NCI-H2227 (cell line): Measurements from ENCODE around the gene C1QTNF9B.
A peak's percentile ranks its signal among the peaks of the same experiment; 100 is the strongest.
"Not testable (repeated sequence)": the region's sequence is repeated elsewhere in the genome, so short reads cannot be mapped to it uniquely, and the experiment has no call there.

Experiments used
- DNase-seq: peaks from one replicate; lab custom pipeline; 2025; ENCODE audit not compliant: unreplicated experiment; lab: John Stamatoyannopoulos, UW

Gene C1QTNF9B

GRCh38 chr13:23897452-23897919, at the start of gene C1QTNF9B:
Gene C1QTNF9B, minus strand, starts transcription at chr13:23897502.
- DNase-seq: not testable (repeated sequence)

- DNase-seq: no peak
Measured at GRCh38 chr13:23946900-23947299, 49.6 kb upstream of the C1QTNF9B start.

GRCh38 chr13:23946067-23946466, 48.8 kb upstream of the C1QTNF9B start:
- DNase-seq: no peak

GRCh38 chr13:23945612-23946011, 48.3 kb upstream of the C1QTNF9B start:
- DNase-seq: no peak

DNA sequence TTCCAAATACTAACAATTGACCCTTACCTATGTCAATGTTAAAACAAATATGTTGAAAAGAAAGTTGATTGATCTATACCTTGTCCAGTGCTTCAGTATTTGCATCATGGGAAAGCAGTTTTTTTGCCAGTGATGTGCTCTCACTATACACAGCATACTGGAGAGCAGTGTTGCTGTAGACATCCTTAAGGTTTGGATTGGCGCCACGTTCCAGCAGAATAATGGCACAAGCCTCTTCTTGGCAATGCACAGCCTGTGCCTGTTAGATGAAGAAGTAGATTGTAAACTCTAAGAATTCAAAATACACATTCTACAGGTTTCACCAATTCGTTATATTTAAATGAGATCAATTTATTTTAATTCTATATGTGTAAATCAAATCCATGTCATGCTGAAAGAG, 43.9 kb upstream of the C1QTNF9B start:
- DNase-seq: no peak

DNA sequence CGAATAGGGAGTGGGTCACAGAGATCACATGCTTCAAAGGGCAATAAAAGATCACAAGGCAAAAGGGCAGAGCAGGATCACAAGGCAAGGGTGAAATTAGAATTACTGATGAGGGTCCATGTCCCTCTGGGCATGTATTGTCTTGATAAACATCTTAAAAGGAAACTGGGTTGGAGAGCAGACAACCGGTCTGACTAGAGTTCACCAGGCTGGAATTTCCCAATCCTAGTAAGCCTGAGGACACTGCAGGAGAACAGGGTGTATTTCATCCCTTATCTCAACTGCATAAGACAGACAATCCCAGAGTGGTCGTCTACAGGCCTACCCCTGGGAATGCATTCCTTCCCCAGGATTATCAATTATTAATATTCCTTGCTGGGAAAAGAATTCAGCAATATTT, 42.4 kb upstream of the C1QTNF9B start:
- not testable (repeated sequence) for DNase-seq

- no peak for DNase-seq
Measured at GRCh38 chr13:23934520-23934919, 37.2 kb upstream of the C1QTNF9B start.

- DNase-seq: no peak
Measured at GRCh38 chr13:23928985-23929384, 31.7 kb upstream of the C1QTNF9B start.

- no peak for DNase-seq
Measured at GRCh38 chr13:23923031-23923430, 25.7 kb upstream of the C1QTNF9B start.

DNA sequence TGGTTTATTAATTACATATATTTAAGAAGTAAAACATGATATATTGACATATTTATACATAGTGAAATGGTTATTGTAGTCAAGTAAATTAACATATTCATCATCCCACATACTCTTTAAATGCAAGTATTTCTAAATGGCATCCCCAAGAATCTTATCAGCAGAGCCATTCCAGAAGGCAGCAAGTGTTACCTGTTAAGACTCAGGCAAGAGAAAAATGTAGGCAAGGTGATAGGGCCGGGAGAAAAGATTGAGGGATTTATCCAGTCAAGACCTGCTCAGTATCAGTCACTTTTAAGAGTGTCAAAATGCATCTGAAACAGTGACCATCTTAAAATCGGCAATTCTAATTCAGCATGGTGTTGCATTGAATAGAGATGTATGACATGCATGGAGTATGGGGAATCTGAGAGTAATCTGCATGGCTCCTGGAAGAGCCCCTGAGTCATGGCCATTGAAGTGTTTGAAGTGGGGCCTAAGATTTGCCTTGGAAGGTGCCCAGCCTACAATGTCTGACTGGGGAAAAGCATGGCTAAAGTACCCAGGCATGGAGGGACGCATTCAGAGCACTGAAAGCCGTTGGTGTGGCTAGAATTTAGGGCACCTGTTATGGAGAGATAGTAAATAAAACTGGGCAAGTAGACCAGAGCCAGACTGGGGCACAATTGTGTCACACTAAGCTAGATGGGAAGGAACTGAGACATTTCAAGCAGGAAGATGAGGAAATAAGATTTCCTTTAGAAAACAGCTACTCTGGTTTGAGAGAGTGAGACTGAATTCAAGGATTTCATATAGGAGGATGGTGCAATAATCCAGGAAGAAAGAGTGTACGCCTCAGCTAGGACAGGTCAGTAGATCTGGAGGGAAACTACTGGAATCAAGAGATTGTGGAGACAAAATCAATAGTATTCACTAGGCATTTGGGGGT, 25.0 kb upstream of the C1QTNF9B start:
- no peak for DNase-seq

DNA sequence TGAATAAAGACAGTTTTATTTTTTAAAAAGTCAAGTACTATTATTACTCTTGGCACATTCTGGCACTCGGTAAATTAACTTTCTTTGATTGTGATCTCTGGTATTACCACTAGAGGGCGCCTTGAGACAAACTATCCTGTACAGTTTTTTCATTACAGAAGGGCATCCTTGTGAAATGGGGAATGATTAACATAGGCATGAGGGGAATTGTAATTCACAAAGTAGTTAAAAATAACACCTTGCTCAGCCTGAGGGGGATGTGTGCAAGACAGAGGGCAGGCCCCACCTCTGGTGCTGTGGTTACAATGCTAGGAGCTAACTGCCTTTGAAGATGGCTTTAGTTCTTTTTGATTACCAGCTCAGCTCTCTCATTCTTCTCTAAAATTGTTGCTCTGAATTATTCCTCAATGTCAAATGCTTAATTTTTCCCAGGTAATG, 24.2 kb upstream of the C1QTNF9B start:
- DNase-seq: peak; percentile 24

GRCh38 chr13:23919006-23919405, 21.7 kb upstream of the C1QTNF9B start:
- DNase-seq: no peak

- DNase-seq: no peak
Measured at GRCh38 chr13:23918208-23918607, 20.9 kb upstream of the C1QTNF9B start.

DNA sequence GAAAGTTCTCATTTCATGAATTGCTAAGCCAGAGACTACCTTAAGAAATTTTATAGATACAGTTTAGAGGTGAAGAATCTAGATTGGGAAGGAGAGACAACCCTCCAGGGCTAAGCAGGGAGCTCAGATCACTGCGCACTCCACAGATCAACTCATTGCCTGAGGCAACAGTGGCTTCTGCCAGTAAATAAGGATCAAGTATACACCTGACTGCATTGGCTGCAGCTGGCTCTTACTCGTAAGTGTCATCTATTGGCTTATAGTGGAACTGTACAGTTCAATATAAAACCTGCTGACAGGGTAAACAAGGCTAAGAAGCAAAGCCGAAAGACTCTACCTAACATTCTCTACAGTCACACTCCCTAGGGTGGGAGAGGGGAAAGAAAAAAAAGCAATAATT, 18.0 kb upstream of the C1QTNF9B start:
- DNase-seq: no peak

DNA sequence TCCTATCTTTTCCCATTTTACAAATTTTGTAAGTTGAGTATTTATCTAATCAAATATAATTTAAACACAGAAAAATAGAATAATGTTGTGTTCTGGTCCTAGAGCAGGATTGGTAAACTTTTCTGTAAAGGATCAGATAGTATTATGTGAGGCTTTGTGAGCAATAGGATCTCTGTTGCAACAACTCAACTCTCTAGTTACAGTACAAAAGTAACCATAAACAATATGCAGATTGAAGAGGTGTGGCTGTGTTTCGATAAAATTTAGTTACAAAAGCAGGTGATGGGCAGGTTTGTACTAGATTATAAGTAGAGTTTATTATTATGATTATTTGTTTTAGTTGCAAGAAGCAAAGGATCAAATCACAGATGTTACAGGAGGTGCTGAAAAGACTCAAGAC, 15.2 kb upstream of the C1QTNF9B start:
- DNase-seq: no peak

DNA sequence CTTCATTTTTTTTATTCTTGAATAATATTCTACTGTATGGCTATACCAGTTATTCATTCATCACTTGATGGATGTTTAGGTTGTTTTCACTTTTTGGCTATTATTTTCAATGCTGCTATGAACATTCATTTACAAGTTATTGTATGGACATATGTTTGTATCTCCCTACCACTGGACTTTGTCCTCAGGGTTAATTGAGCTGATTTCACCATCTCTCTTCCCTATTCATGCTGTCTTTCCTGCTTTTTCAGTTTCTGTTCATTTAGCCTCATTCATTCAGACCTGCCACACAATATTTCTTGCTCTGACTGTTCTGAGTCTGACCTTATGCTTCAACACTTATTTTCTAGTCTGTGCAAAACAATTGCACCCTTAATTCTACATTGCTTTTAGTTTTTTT, 12.3 kb upstream of the C1QTNF9B start:
- no peak for DNase-seq

- DNase-seq: no peak
Measured at GRCh38 chr13:23905766-23906165, 8.5 kb upstream of the C1QTNF9B start.

GRCh38 chr13:23903906-23904280, 6.6 kb upstream of the C1QTNF9B start:
- DNase-seq: no peak

GRCh38 chr13:23902975-23903905, 5.9 kb upstream of the C1QTNF9B start:
- no peak for DNase-seq

- DNase-seq: no peak
Measured at GRCh38 chr13:23901365-23901764, 4.1 kb upstream of the C1QTNF9B start.

- peak; percentile 37 for DNase-seq
Measured at GRCh38 chr13:23899555-23899954, 2.3 kb upstream of the C1QTNF9B start.

DNA sequence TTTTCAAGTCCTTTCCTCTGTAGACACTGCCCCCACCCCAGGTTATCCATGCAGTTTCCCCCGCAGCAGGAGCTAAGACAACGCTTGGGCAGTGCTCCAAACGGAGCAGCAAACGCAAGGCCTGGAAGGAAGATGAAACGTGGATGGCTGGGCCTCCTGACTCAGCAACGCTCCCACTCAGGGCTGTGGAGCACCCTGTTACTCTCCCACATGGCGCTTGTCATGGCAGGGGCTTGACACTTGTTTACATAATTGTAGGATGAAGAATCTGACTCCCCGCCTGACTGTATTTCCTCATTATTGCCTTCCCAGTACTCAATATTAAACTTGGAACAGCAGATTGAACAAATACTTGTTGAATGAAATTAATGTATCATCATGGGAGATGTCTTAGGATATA, 799 bp upstream of the C1QTNF9B start:
- DNase-seq: no peak
